ENCODE measurements around the gene TNNI3K. TPM values are rescaled to one million over a fixed set of nuclear protein-coding genes. Genes with fewer than 3 reads are reported as not detected.

Gene TNNI3K
- total RNA-seq, 1 donor from 2014 or later, result not detected

- TF ChIP-seq CTCF (IDR thresholded peaks at IDR 0.05) (no peak), POLR2A (IDR thresholded peaks at IDR 0.05) (no peak), POLR2AphosphoS5 (IDR thresholded peaks at IDR 0.05; ENCODE audit: insufficient read depth in 1 of 2, low read depth in 1 of 2) (no peak)
- no peaks in the 10 kb centered on the region for H3K36me3 ChIP-seq
- H3K4me3 ChIP-seq, result no peak overlapping the region
- no peak for DNase-seq (ENCODE audit: extremely low spot score in 2 of 2)
- intact Hi-C loops (cut with DNase I), result no loop called here
- no peak overlapping the region for H3K27ac ChIP-seq
- H3K9me3 ChIP-seq, result no peaks in the 10 kb centered on the region
- no peaks in the 10 kb centered on the region for H3K4me1 ChIP-seq
- H3K27me3 ChIP-seq, result no peaks in the 10 kb centered on the region
Measured at GRCh38 chr1:74502432-74502831, 267.2 kb downstream of the TNNI3K start.

GRCh38 chr1:74502858-74503257 lies 267.7 kb downstream of the TNNI3K start:
- no peak overlapping the region for H3K4me3 ChIP-seq
- no peak for DNase-seq (ENCODE audit: extremely low spot score in 2 of 2)
- H3K36me3 ChIP-seq, result no peaks in the 10 kb centered on the region
- H3K9me3 ChIP-seq, result no peaks in the 10 kb centered on the region
- no peak overlapping the region for H3K27ac ChIP-seq
- no peaks in the 10 kb centered on the region for H3K4me1 ChIP-seq
- no peak for TF ChIP-seq POLR2A (IDR thresholded peaks at IDR 0.05)
- no peak for TF ChIP-seq POLR2AphosphoS5 (IDR thresholded peaks at IDR 0.05; ENCODE audit: insufficient read depth in 1 of 2, low read depth in 1 of 2)
- no peak for TF ChIP-seq CTCF (IDR thresholded peaks at IDR 0.05)
- intact Hi-C loops (cut with DNase I), result no loop called here
- no peaks in the 10 kb centered on the region for H3K27me3 ChIP-seq

GRCh38 chr1:74504125-74504932 lies 269.1 kb downstream of the TNNI3K start:
- Histone ChIP-seq H3K4me3 (no peak overlapping the region), H3K27ac (no peak overlapping the region), H3K9me3 (no peaks in the 10 kb centered on the region), H3K4me1 (no peaks in the 10 kb centered on the region), H3K36me3 (no peaks in the 10 kb centered on the region), H3K27me3 (no peaks in the 10 kb centered on the region)
- intact Hi-C loops (cut with DNase I), result no loop called here
- no peak for DNase-seq (ENCODE audit: extremely low spot score in 2 of 2)
- TF ChIP-seq POLR2AphosphoS5 (IDR thresholded peaks at IDR 0.05; ENCODE audit: insufficient read depth in 1 of 2, low read depth in 1 of 2) (no peak), POLR2A (IDR thresholded peaks at IDR 0.05) (no peak), CTCF (IDR thresholded peaks at IDR 0.05) (no peak)

- intact Hi-C loops (cut with DNase I), result no loop called here
- DNase-seq (ENCODE audit: extremely low spot score in 2 of 2), result no peak
Measured at GRCh38 chr1:74504933-74505512, 269.8 kb downstream of the TNNI3K start.

More at GRCh38 chr1:74504933-74505512, 269.8 kb downstream of the TNNI3K start:
- TF ChIP-seq CTCF (IDR thresholded peaks at IDR 0.05), result no peak
- TF ChIP-seq POLR2A (IDR thresholded peaks at IDR 0.05), result no peak
- TF ChIP-seq POLR2AphosphoS5 (IDR thresholded peaks at IDR 0.05; ENCODE audit: insufficient read depth in 1 of 2, low read depth in 1 of 2), result no peak
- Histone ChIP-seq H3K9me3 (no peaks in the 10 kb centered on the region), H3K27ac (no peak overlapping the region), H3K4me3 (no peak overlapping the region), H3K27me3 (no peaks in the 10 kb centered on the region), H3K4me1 (no peaks in the 10 kb centered on the region), H3K36me3 (no peaks in the 10 kb centered on the region)
